ENCODE measurements around the gene ERN1.

The ERN1 gene

GRCh38 chr17:64077379-64077778 is 52.6 kb downstream of the ERN1 start:
- Histone ChIP-seq H3K36me3 (ENCODE audit: control insufficient read depth in 2 of 2, insufficient read depth in 1 of 2, low read length in 2 of 2) (peaks cover 0 to 3% of the 10 kb centered on the region in 2 experiments; a peak in 1 of 3 replicates), H3K4me1 (ENCODE audit: control insufficient read depth, insufficient read depth, low read length) (peaks cover 9% of the 10 kb centered on the region), H3K9me3 (ENCODE audit: control insufficient read depth, insufficient read depth, low read depth, low read length) (no peaks in the 10 kb centered on the region), H3K4me3 (ENCODE audit: low read depth, low read length) (no peak overlapping the region), H3K27ac (ENCODE audit: extremely low read depth, low read depth, low read length) (no peak overlapping the region)
- TF ChIP-seq ZNF184 (tag by site-specific recombination; IDR thresholded peaks at IDR 0.05): no peak
- no peak for TF ChIP-seq TCF7L2 (IDR thresholded peaks at IDR 0.05; ENCODE audit: borderline replicate concordance, low read depth, low read length)
- TF ChIP-seq CTCF (tag by site-specific recombination; IDR thresholded peaks at IDR 0.05): no peak
- no peak for TF ChIP-seq AEBP2 (tag by site-specific recombination; IDR thresholded peaks at IDR 0.05; ENCODE audit: borderline replicate concordance)
- TF ChIP-seq ZNF211 (tag by site-specific recombination; IDR thresholded peaks at IDR 0.05; ENCODE audit: low read depth): no peak
- TF ChIP-seq ZSCAN5A (tag by site-specific recombination; IDR thresholded peaks at IDR 0.05): no peak
- TF ChIP-seq REPIN1 (tag by site-specific recombination; IDR thresholded peaks at IDR 0.05; ENCODE audit: low read depth): no peak
- no peak for TF ChIP-seq ZBTB7A (tag by site-specific recombination; IDR thresholded peaks at IDR 0.05; ENCODE audit: low read depth)
- no peak for TF ChIP-seq ZNF324 (tag by site-specific recombination; IDR thresholded peaks at IDR 0.05)
- no peak for TF ChIP-seq ZNF10 (tag by site-specific recombination; IDR thresholded peaks at IDR 0.05)
- no peak for TF ChIP-seq ZNF843 (tag by site-specific recombination; IDR thresholded peaks at IDR 0.05)
- TF ChIP-seq ZNF501 (tag by site-specific recombination; IDR thresholded peaks at IDR 0.05): no peak
- TF ChIP-seq ZNF521 (tag by site-specific recombination; IDR thresholded peaks at IDR 0.05): no peak
- TF ChIP-seq ZXDB (tag by site-specific recombination; IDR thresholded peaks at IDR 0.05): no peak
- no peak for TF ChIP-seq IKZF3 (tag by site-specific recombination; IDR thresholded peaks at IDR 0.05)
- TF ChIP-seq ZSCAN16 (tag by site-specific recombination; IDR thresholded peaks at IDR 0.05): no peak
- no peak for TF ChIP-seq ZNF518A (tag by site-specific recombination; conservative IDR thresholded peaks at IDR 0.05; ENCODE audit: low read depth)
- TF ChIP-seq BCL6B (tag by site-specific recombination; IDR thresholded peaks at IDR 0.05): no peak
- TF ChIP-seq ZNF48 (tag by site-specific recombination; IDR thresholded peaks at IDR 0.05): no peak
- TF ChIP-seq ZNF580 (tag by site-specific recombination; IDR thresholded peaks at IDR 0.05): no peak
- ChIA-PET POLR2A (no interaction called here), CTCF (no interaction called here)

Measured in HEK293 (cell line).